ENCODE measurements around the gene ACOX2. TPM values are rescaled to one million over a fixed set of nuclear protein-coding genes. Genes with fewer than 3 reads are reported as not detected.

ACOX2 gene
- total RNA-seq, 1 experiment from 2014 or later: 0.85 TPM

DNA sequence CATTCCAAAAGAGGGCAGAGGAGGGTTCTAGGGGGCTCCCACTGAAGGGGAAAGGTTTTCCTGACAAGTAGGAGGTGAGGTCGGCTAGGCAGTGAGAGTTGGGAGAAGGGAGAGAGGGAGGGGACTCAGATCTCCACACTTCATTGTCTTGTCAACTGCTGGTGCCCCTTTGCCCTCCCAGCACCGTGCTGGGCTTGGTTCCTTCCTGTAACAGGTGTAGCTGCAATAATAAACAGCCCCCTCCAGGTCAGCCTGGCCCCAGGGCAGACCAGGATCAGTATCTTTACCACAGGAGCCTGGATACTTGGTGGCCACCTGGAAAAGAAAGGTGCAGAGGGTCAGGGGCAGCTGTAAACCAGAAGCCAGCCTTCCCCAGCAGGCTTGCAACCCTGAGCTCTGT is 48.0 kb downstream of the ACOX2 start:
- H2BK15ac ChIP-seq (ENCODE audit: low read depth, low read length): no peak overlapping the region
- H3K27ac ChIP-seq (ENCODE audit: insufficient read length, low read depth, low read length): no peak overlapping the region
- H2AFZ ChIP-seq (ENCODE audit: low read length): no peak overlapping the region
- H3K27me3 ChIP-seq (ENCODE audit: insufficient read depth, low read length): no peaks in the 10 kb centered on the region
- Mint-ChIP-seq H3K4me3 (no peak overlapping the region), H3K27ac (no peak overlapping the region), H3K36me3 (ENCODE audit: insufficient read depth in 1 of 3, low read depth in 3 of 3) (0 out of 7 replicates have a peak, but pooled peaks cover 0 to 2% (median 0%) of the 10 kb centered on the region in 3 experiments), H3K27me3 (ENCODE audit: low read depth) (peaks cover 29% of the 10 kb centered on the region), H3K9me3 (no peaks in the 10 kb centered on the region), H3K4me1 (peaks cover 29 to 44% of the 10 kb centered on the region in 2 experiments)
- H2BK12ac ChIP-seq (ENCODE audit: insufficient read length, low read depth, low read length): no peak overlapping the region
- no peak overlapping the region for H3K18ac ChIP-seq (ENCODE audit: insufficient read length, low read depth, low read length)
- no peak overlapping the region for H3K14ac ChIP-seq (ENCODE audit: insufficient read depth, low read length)
- peaks cover 5% of the 10 kb centered on the region; the same call in 1 of the 2 replicates for H3K79me2 ChIP-seq (ENCODE audit: insufficient read depth, low read length)
- no peak for DNase-seq
- no peak overlapping the region for H4K91ac ChIP-seq (ENCODE audit: insufficient read length, low read depth, low read length)
- no peaks in the 10 kb centered on the region for H3K79me1 ChIP-seq (ENCODE audit: insufficient read depth, low read depth, low read length, poor library complexity, severe bottlenecking)
- no peak overlapping the region for H3K4ac ChIP-seq (ENCODE audit: low read depth, low read length)
- H2BK120ac ChIP-seq (ENCODE audit: low read depth, low read length, poor library complexity, severe bottlenecking): no peak overlapping the region
- no peaks in the 10 kb centered on the region for H4K20me1 ChIP-seq (ENCODE audit: control insufficient read depth, insufficient read depth, insufficient read length)
- TF ChIP-seq, protein P1, sequence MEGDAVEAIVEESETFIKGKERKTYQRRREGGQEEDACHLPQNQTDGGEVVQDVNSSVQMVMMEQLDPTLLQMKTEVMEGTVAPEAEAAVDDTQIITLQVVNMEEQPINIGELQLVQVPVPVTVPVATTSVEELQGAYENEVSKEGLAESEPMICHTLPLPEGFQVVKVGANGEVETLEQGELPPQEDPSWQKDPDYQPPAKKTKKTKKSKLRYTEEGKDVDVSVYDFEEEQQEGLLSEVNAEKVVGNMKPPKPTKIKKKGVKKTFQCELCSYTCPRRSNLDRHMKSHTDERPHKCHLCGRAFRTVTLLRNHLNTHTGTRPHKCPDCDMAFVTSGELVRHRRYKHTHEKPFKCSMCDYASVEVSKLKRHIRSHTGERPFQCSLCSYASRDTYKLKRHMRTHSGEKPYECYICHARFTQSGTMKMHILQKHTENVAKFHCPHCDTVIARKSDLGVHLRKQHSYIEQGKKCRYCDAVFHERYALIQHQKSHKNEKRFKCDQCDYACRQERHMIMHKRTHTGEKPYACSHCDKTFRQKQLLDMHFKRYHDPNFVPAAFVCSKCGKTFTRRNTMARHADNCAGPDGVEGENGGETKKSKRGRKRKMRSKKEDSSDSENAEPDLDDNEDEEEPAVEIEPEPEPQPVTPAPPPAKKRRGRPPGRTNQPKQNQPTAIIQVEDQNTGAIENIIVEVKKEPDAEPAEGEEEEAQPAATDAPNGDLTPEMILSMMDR (conservative IDR thresholded peaks at IDR 0.05): no peak
- no peak overlapping the region for H3K9ac ChIP-seq (ENCODE audit: extremely low read depth, insufficient read length, low read length)
- no peaks in the 10 kb centered on the region for H3K9me3 ChIP-seq (ENCODE audit: control insufficient read depth, low read depth, low read length)
- H2BK20ac ChIP-seq (ENCODE audit: low read depth, low read length, poor library complexity, severe bottlenecking): no peak overlapping the region
- peaks cover 8% of the 10 kb centered on the region for H3K23me2 ChIP-seq (ENCODE audit: insufficient read length, low read depth, low read length, poor library complexity, severe bottlenecking)
- H3K23ac ChIP-seq (ENCODE audit: insufficient read length, low read depth, low read length): no peak overlapping the region
- H3K56ac ChIP-seq (ENCODE audit: insufficient read length, low read depth, low read length): no peak overlapping the region
- no peak overlapping the region for H2BK5ac ChIP-seq (ENCODE audit: insufficient read length, low read length)
- H4K8ac ChIP-seq (replicated peaks; ENCODE audit: insufficient read length, low read depth, low read length): no peak overlapping the region
- no peak overlapping the region for H3K4me2 ChIP-seq (ENCODE audit: insufficient read depth, insufficient read length, low read length)
- no peak overlapping the region for H4K5ac ChIP-seq (ENCODE audit: insufficient read length, low read depth, low read length)
- H2AK5ac ChIP-seq (ENCODE audit: insufficient read length, low read length): no peak overlapping the region
- WGBS (ENCODE audit: extremely low coverage, insufficient read length, low lambda C conversion rate): no CpG with 5 or more reads among the region's 2 CpGs
- peaks cover 4% of the 10 kb centered on the region; the same call in 1 of the 2 replicates for H3K4me1 ChIP-seq (ENCODE audit: insufficient read depth, low read length)
- no peak overlapping the region for H3T11ph ChIP-seq (ENCODE audit: low read length)
